HG03520 (cell line): Measurements from ENCODE around the gene TBX19.

ENCODE experiments used
- ATAC-seq: cut with Tn5 transposase; IDR thresholded peaks from one replicate; pipeline ENCODE4 v1.9.1; 2021; ENCODE audit warnings: mild to moderate bottlenecking, moderate library complexity; ENCODE audit not compliant: unreplicated experiment

TBX19 gene

GRCh38 chr1:168319691-168320090, 39.0 kb downstream of the TBX19 start:
- ATAC-seq = no peak

- no peak for ATAC-seq
Measured at GRCh38 chr1:168320149-168320548, 39.5 kb downstream of the TBX19 start.

GRCh38 chr1:168320800-168321450, 40.2 kb downstream of the TBX19 start:
- ATAC-seq = no peak

GRCh38 chr1:168321945-168322344, 41.3 kb downstream of the TBX19 start:
- no peak for ATAC-seq

- ATAC-seq = no peak
Measured at GRCh38 chr1:168324745-168325425, 44.2 kb downstream of the TBX19 start.

- ATAC-seq = no peak
Measured at GRCh38 chr1:168328731-168329364, 48.2 kb downstream of the TBX19 start.

- ATAC-seq = no peak
Measured at GRCh38 chr1:168330285-168330684, 49.6 kb downstream of the TBX19 start.

GRCh38 chr1:168331569-168331968, 50.9 kb downstream of the TBX19 start:
- ATAC-seq = no peak

- no peak for ATAC-seq
Measured at GRCh38 chr1:168333562-168334276, 53.0 kb downstream of the TBX19 start.

GRCh38 chr1:168335500-168335899, 54.8 kb downstream of the TBX19 start:
- ATAC-seq = no peak

GRCh38 chr1:168338589-168339503, 58.2 kb downstream of the TBX19 start:
- no peak for ATAC-seq

- ATAC-seq = no peak
Measured at GRCh38 chr1:168340781-168341482, 60.3 kb downstream of the TBX19 start.

- no peak for ATAC-seq
Measured at GRCh38 chr1:168341483-168341975, 60.9 kb downstream of the TBX19 start.

GRCh38 chr1:168342572-168343280, 62.0 kb downstream of the TBX19 start:
- peak; percentile 95 for ATAC-seq

GRCh38 chr1:168343566-168343965, 62.9 kb downstream of the TBX19 start:
- no peak for ATAC-seq

- ATAC-seq = no peak
Measured at GRCh38 chr1:168344517-168344916, 63.8 kb downstream of the TBX19 start.

- ATAC-seq = no peak
Measured at GRCh38 chr1:168345939-168346338, 65.3 kb downstream of the TBX19 start.

- ATAC-seq = no peak
Measured at GRCh38 chr1:168347630-168348029, 67.0 kb downstream of the TBX19 start.

- no peak for ATAC-seq
Measured at GRCh38 chr1:168348146-168348709, 67.6 kb downstream of the TBX19 start.
